NCI-H146 (cell line): ENCODE data around the gene TARP.
"Not testable (repeated sequence)": the region's sequence is repeated elsewhere in the genome, so short reads cannot be mapped to it uniquely, and the experiment has no call there.

Source experiments
- DNase-seq: peaks from one replicate; lab custom pipeline; 2025; lab: John Stamatoyannopoulos, UW

Gene TARP

DNA sequence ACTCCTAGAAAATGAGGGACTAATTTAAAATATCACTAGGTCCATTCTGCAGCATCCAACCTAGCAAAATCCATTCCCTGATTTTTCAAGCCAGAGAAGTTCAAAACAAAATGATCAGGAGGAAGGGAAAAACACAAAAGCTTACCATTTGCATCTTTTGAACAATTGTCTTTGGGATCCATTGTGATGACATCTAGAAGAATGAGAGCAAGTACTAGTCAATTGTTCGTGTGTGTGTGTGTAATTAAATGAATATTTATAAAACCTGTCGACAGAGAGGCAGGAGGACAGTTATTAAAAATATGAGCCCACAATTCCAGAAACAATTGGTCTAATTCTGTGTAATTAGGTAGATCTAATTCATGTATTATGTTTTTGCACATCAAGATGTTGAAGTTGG, 11.4 kb downstream of the TARP start:
- DNase-seq: not testable (repeated sequence)

DNA sequence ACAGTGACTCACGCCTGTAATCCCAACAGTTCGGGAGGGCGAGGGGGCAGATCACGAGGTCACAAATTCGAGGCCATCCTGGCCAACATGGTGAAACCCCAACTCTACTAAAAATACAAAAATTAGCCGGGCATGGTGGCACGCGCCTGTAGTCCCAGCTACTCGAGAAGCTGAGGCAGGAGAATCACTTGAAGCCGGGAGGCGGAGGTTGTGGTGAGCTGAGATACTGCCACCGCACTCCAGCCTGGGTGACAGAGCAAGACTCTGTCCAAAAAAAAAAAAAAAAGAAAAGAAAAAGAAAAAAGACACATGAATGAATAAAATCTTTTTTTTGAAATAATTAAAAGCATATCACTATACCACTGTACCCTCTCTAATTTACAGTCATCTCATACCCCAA, 11.8 kb downstream of the TARP start:
- not testable (repeated sequence) for DNase-seq

DNA sequence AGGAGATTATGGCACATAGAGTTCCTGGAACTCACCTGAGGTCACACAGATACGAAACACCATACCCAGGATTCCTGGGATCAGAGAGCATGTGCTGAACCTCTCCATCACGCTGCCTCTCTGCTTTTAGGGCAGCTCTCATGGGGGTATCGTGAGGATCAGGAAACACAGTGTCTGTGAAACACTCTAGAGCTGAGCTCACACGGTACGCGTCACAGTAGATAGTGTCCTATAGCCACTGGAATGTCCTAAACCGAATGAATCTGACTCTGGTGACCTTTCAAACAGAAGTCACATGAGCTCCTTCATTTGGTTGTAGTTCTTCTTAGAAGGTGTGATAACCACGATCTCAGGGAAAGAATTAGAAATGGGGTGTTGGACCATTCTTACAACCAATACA, 14.3 kb downstream of the TARP start:
- not testable (repeated sequence) for DNase-seq

DNA sequence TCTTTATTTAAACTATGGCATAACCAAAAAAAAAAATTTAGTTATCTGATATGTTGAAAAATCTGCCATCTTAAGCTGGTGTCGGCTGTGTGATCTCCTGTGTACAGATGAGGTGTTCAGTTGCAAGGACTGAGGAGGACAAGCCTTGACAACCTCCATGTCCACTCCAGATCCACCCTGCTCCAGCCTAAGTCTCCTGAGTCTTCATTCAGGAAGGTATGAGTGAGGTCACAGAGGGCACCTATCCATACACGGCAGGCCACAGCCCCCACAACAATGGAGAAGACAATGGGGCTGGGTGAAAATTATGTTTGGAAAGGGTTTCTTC, 16.1 kb downstream of the TARP start:
- no peak for DNase-seq

DNA sequence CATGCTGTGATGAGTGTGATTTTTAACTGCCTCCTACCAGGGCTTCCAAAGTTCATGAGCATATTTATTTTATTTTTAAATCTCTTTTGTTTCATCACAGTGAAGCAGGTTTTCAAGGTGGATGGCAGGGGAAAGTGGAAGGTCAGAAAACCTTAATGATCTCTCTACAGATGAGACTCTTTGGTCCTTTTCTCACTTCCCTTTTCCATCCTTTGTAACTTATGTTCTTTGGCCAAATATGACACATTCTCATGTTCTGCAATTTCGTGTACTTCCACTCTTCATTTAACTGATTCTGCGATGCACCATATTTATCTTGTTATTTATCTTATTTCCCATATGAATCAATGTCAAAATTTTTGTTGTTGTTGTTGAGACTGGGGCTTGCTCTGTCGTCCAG, 23.6 kb downstream of the TARP start:
- DNase-seq: not testable (repeated sequence)

DNA sequence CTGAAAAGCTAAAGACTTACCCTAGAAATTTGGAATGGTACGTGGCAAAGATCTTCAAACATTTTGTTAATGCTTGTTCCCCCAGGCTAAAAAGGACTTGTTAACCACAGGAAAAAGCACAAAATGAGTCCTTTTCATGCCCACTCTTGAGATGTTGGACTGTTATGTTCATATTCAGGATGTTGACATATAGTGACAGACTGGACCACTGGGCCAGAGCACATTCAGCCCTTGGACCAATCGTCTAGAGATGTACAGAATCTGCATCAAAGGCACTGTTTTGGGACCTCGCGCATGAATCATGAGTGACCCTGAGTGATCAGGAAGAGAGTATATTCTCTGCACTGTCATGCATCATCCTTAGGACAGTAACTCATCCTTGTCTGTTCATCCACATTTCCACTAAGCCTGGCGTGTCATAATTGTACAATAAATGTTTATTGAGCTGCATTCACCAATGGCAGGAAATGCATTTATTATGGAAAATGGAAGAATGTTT, 25.3 kb downstream of the TARP start:
- no peak for DNase-seq

DNA sequence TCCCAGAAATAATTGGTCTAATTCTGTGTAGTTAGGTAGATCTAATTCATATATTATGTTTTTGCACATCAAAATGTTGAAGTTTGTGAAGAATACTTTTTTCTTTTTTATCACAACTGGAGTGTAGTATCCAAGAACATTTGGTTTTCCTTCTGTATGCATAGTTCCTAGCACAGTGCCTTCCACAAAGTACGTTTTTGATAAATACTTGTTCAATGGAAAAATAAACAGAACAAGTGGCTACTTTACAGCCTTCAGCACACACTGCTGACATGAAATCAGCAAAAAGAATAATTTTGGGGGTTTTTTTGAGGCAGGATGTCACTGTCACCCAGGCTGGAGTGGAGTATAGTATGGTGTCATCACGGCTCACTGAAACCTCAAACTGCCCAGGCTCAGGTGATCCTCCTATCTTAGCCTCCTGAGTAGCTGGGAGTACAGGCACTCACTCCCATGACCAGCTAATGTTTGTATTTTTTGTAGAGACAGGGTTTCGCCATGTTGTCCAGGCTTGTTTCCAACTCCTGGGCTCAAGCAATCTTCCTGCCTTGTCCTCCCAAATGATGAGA, 27.9 kb downstream of the TARP start:
- DNase-seq: no peak

DNA sequence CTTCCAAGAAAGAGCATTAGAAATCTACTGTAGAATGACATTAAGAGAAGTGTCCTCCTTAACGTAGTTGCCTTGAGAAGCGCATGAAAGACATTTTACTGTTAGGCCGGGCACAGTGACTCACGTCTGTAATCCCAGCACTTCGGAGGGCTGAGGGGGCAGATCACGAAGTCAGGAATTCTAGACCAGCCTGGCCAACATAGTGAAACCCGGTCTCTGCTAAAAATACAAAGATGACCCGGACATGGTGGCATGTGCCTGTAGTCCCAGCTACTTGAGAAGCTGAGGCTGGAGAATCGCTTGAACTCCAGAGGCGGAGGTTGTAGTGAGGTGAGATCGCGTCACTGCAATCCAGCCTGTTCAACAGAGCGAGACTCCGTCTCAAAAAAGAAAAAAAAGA, 28.9 kb downstream of the TARP start:
- no peak for DNase-seq

DNA sequence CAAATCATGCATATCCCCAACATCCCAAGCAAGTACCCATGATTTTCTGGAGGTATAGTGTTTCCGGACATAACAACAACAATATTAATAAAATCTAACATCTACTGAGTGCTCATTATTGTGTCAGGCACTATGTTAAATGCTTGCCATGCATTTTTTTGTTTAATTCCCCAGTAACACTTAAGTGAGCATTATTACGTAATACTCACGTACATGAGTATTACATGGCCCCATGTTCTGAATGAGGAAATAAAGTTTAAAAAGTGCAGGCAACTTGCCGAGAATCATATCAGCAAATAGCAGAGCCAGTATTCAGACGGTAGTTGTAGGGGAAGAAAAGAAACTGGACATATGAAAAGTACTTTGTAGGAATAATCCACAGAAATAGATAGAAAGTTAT, 30.1 kb downstream of the TARP start:
- DNase-seq: not testable (repeated sequence)

DNA sequence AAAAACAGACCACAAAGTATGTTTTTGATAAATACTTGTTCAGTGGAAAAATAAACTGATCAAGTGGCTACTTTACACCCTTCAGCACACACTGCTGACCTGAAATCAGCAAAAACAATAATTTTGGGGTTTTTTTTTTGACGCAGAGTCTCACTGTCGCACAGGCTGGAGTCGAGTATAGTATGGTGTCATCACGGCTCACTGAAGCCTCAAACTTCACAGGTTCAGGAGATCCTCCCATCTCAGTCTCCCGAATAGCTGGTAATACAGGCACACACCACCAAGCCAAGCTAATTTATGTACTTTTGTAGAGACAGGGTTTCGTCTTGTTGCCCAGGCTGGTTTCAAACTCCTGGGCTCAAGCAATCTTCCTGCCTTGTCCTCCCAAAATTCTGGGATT, 30.6 kb downstream of the TARP start:
- no peak for DNase-seq

DNA sequence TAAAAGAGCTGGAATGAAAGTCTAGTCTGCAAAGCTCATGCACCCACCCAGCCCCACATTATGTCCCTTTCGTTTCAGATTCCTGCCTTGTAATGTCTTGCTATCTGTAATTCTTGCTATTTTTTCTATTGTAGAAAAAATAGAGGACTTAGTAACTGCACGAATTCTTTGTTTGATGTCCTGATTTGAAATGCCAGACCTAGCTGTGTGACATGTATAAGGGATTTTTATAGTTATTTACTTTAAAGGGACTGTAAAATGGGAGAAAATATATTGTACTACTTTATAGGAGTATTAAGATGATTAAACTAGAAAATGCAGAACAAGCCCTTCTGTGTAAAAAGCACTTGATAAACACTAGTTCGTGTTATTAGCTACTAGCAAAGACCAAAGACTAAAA, 32.4 kb downstream of the TARP start:
- DNase-seq: no peak

DNA sequence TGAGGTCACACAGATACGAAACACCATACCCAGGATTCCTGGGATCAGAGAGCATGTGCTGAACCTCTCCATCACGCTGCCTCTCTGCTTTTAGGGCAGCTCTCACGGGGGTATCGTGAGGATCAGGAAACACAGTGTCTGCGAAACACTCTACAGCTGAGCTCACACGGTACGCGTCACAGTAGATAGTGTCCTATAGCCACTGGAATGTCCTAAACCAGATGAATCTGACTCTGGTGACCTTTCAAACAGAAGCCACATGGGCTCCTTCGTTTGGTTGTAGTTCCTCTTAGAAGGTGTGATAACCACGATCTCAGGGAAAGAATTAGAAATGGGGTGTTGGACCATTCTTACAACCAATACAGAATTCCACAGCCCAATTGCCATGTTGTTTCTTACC, 34.3 kb downstream of the TARP start:
- not testable (repeated sequence) for DNase-seq

DNA sequence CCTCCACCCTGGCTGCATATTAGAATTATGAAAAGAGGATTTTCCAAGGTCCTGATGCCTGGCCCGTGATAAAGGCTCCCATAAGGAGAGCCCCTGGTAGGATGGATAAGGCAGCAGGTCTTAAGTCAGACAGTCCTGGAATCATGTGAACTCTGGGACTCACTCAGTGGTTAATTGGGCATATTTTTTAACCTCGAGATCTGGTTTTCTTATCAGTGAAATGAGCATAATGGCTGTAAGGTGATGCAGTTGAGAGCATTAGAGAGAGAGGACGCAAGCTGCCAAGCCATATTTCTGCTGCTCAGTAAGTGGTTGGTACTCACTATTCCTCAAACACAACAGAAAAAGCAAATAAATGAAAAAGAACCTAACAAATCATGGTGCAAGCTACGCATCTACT, 37.8 kb downstream of the TARP start:
- DNase-seq: no peak

DNA sequence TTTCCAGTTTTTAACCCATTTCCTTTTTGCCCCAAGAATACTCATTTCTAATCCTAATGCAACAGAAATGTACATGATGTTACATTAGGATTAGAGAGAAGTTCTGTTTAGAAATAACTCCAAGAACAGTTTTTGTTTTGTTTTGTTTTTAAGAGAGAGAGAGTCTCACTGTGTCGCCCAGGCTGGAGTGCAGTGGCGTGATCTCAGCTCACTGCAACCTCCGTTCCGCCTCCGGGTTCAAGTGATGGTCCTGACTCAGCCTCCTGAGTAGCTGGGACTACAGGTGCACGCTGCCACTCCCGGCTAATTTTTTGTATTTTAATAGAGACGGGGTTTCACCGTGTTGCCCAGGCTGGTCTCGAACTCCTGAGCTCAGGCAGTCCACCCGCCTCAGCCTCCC, 38.7 kb downstream of the TARP start:
- DNase-seq: not testable (repeated sequence)

DNA sequence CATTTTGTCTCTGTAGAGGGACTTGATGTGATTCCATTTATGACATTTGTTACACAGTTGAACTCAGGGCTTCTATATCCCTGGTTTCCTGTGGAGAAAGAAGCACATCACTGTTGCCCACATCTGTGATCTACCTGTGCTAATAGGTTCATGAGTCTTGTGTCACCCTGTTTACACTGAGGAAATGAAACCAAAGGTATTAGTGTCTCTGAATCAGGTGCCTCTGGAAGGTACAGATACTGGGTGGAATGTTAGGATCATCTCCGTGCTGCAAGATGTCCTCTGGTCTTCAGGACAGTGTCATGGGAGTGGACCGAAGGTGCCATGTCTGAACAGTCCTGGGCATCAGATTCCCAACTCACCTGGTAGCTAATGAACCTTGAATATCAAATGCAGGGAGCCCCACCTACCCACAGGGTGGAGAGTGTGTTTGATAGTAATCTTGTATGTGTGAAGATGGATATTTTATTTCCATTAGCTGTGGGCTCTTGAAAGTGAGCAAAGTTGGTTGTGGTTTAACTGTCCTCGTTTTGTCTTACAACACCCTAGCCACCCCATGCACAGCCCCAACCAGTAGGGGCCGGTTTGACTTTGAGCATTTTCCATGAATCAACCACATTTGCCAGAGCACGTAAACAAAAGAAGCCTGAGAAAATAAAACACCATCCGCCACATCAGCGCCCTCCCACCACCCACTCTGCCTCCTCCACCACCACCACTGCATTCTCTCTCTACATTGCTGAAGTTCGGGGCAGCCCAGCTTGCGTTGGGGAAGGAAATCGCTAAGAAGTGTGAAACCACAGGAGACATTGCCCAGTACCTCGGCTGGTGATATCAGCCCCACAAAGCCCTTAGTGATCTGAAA, 40.7 kb downstream of the TARP start:
- no peak for DNase-seq

DNA sequence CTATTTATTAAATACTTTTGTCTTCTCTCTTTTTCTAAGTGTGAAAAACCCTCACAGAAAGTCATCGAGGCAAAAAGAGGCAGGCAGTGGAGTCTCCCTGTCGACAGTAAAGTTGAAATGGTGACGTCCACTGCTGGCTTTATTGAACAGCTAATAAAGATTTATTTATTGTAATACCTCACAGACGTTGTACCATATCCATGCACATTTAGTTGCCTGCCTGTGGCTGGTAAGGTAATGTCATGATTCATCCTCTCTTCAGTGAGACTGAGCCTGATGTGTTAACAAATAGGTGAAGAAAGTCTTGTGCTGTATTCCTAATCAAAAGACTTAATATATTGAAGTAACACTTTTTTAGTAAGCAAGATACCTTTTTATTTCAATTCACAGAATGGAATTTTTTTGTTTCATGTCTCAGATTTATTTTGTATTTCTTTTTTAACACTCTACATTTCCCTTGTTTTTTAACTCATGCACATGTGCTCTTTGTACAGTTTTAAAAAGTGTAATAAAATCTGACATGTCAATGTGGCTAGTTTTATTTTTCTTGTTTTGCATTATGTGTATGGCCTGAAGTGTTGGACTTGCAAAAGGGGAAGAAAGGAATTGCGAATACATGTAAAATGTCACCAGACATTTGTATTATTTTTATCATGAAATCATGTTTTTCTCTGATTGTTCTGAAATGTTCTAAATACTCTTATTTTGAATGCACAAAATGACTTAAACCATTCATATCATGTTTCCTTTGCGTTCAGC, 43.4 kb downstream of the TARP start:
- no peak for DNase-seq

DNA sequence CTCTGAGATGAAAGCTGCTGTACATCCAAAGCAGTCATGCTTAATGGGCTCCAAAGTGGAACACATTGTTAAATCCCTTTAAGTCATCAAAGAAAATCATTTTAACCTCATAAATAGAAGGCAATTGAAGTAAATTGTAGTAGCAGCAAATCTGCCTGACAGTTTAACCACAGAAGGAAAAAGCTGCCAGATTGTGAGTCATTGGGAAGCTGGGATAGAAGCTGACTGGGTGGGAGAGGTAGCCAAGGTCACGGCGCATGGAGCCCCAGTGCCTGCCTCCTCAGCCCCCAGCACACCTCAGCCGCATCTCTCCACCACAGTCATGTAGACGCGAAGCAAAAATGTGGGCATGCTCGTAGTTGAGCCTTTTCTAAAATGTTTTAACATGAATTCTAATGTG, 44.0 kb downstream of the TARP start:
- DNase-seq: no peak

DNA sequence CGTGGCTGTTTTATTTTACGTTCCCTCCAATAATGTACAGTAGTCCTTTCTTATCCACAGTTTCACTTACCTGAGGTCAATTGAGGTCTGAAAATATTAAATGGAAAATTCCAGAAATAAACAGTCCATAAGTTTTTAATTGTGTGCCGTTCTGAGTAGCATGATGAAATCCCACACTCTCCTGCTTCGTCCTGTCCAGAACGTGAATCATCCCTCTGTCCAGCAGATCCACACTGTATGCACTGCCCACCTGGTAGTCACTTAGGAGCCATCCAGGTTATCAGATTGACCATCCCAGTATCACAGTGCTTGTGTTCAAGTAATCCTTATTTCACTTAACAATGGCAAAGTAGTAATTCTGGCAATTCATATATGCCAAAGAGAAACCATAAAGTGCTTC, 49.0 kb downstream of the TARP start:
- no peak for DNase-seq

DNA sequence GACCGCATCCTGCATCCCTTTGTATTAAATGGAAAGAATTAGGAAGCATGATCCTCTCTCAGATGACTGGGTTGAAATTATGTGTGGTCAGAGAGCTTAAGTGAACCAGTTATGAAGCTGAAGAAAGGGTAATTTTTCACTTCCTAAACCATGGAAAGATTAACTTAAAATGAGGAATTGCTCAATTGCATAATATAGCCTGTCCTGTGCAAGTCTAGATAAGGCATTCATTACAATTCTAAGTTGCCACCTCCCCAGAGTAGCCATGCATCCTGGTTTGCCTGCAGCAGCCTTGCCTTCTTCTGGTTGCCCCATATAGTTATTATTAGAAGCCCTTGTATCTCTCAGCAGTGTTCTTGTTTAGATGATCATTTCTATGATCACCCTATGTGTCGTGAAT, 50.1 kb downstream of the TARP start:
- no peak for DNase-seq

DNA sequence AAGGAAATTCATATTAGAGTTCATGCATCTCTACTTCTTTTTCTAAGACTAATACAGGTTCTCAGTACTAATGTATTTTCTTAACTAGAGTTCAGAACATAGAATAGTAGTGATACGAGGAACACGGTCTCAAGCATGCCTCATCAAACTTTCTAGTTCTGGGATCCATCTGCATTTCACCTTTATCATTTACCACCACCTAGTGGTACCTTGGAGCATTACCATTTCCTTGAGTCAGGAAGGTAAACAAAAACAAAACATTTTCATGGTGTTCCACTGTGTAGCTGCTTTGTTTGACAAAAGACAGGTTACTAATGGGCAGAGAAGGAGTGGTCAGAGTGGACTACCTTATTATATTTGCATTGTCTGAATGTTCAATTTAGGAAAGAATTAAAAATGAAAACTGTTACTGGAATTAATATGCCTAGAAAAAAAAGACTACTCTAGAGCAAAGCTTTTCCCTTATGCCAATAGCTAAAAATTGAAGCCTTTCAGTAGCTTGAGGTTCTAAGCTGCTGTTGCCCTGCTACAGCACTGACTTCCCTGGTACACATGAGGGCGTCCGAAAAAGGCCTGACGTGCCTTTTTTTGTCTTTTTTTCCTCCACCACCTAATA, 50.8 kb downstream of the TARP start:
- peak; percentile 43 for DNase-seq

DNA sequence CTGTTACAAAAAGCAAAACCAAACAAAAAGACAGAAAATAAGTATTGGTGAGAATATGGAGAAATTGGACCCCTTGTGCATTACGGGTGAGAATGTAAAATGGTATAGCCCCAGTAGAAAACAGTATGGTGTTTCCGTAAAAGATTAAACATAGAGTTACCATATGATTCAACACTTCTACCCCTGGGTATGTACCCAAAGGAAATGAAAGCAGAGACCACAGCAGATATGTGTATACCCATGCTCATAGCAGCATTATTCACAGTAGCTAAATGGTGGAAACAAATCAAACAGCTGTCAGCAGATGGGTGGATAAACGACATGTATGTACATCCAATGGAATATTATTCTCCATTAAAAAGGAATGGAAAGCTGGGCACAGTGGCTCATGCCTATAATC, 53.0 kb downstream of the TARP start:
- DNase-seq: no peak

DNA sequence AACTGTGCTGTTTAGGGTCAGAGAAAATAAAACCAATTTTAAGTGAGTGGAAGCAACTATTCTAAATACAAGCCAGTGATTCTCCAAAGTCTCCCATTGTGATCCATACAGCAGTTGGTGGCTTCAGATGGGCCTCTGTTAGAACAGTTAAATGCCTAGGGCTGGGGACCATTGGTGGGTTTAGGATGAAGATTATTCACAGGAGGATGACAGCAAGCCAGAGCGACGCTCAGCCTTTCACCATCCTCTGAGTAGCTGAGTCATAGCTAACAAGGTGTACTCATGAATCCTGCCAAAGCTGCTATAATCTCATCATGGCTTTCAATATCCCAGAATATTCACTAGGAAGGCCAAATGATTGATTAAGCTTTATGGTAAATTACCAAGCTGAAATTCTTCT, 55.8 kb downstream of the TARP start:
- no peak for DNase-seq
